Keratinocyte (primary cell): ENCODE results near the gene OR5K1. TPM values are rescaled to one million over a fixed set of nuclear protein-coding genes. Genes with fewer than 3 reads are reported as not detected.

Source experiments
- DNase-seq: peaks from one replicate; pipeline ENCODE4 v3.0.0-alpha.2; 2011; ENCODE audit warnings: low read depth, missing footprints, low spot score
- FAIRE-seq: peaks from 2 replicates; lab custom pipeline; 2011; peaks lifted over from hg19 to GRCh38; lab: Jason Lieb, UNC
- H2AFZ ChIP-seq: 2 replicates; pipeline ENCODE4 v1.6.0; 2012; ENCODE audit warnings: low read length, control low read depth, inconsistent platforms; ENCODE audit not compliant: control insufficient read depth
- H3K27ac ChIP-seq: 2 replicates; pipeline ENCODE4 v1.5.1; 2011; ENCODE audit warnings: low read length; ENCODE audit not compliant: control insufficient read depth, insufficient read depth
- H3K27me3 ChIP-seq: 3 replicates; pipeline ENCODE4 v1.6.0; 2011; ENCODE audit warnings: low read length; ENCODE audit not compliant: control insufficient read depth, insufficient read depth; ENCODE audit errors: extremely low read depth
- H3K36me3 ChIP-seq, 2 experiments: 2 replicates in 1 of 2; 3 replicates in 1 of 2; pipeline ENCODE4 v1.5.1; 2011; ENCODE audit warnings: low read length in 2 of 2, mild to moderate bottlenecking in 1 of 2; ENCODE audit not compliant: control insufficient read depth in 2 of 2, insufficient read depth in 2 of 2; ENCODE audit errors: extremely low read depth in 1 of 2
- H3K4me1 ChIP-seq: 3 replicates; pipeline ENCODE4 v1.5.1; 2011; ENCODE audit warnings: low read length; ENCODE audit not compliant: control insufficient read depth, insufficient read depth; ENCODE audit errors: extremely low read depth
- H3K4me2 ChIP-seq: 3 replicates; pipeline ENCODE4 v1.6.0; 2011; ENCODE audit warnings: low read depth, low read length; ENCODE audit not compliant: control insufficient read depth, insufficient read depth; ENCODE audit errors: extremely low read depth
- H3K4me3 ChIP-seq, 3 experiments: fragments of 200-600 bp in 1 of 3; sonication (generic) in 1 of 3; 2 replicates in 2 of 3; 3 replicates in 1 of 3; pipeline ENCODE4 v1.5.1; 2011 to 2016; ENCODE audit warnings: low read length in 3 of 3, mild to moderate bottlenecking in 3 of 3, control low read depth in 2 of 3, inconsistent platforms in 1 of 3, low read depth in 1 of 3, mixed read lengths in 1 of 3, mixed run types in 1 of 3, moderate library complexity in 1 of 3; ENCODE audit not compliant: control insufficient read depth in 2 of 3, insufficient read depth in 2 of 3; ENCODE audit errors: extremely low read depth in 1 of 3
- H3K79me2 ChIP-seq: 2 replicates; pipeline ENCODE4 v1.6.0; 2012; ENCODE audit warnings: low read length; ENCODE audit not compliant: control insufficient read depth, insufficient read depth
- H3K9ac ChIP-seq: 3 replicates; pipeline ENCODE4 v1.6.0; 2011; ENCODE audit warnings: low read length; ENCODE audit not compliant: control insufficient read depth, insufficient read depth; ENCODE audit errors: extremely low read depth
- H3K9me1 ChIP-seq: 3 replicates; pipeline ENCODE4 v1.6.0; 2011; ENCODE audit warnings: low read length; ENCODE audit not compliant: control insufficient read depth, insufficient read depth; ENCODE audit errors: extremely low read depth
- H3K9me3 ChIP-seq: 2 replicates; pipeline ENCODE4 v1.5.1; 2012; ENCODE audit warnings: low read depth, low read length; ENCODE audit not compliant: control insufficient read depth
- H4K20me1 ChIP-seq: 3 replicates; pipeline ENCODE4 v1.6.0; 2011; ENCODE audit warnings: low read length; ENCODE audit not compliant: control insufficient read depth, insufficient read depth; ENCODE audit errors: extremely low read depth
- CTCF ChIP-seq, 3 experiments: IDR thresholded peaks in 1 of 3; conservative IDR thresholded peaks in 1 of 3; optimal IDR thresholded peaks in 1 of 3; 2 replicates in 2 of 3; 3 replicates in 1 of 3; pipeline versions ENCODE3 to v1.5.1; 2011; ENCODE audit warnings: low read length in 3 of 3, mild to moderate bottlenecking in 3 of 3, moderate library complexity in 2 of 3, control low read depth in 1 of 3, inconsistent platforms in 1 of 3; ENCODE audit not compliant: insufficient read depth in 2 of 3; ENCODE audit errors: extremely low read depth in 1 of 3
- EZH2 ChIP-seq: IDR thresholded peaks from one replicate; pipeline ENCODE4 v1.6.1; 2012; ENCODE audit warnings: inconsistent platforms, mild to moderate bottlenecking, low read length, moderate library complexity
- dilution Hi-C: fragments of 300-500 bp; cut with MboI; formaldehyde crosslinking; loops from one replicate; pipeline ENCODE4 v1.7.0; 2020; ENCODE audit warnings: low sequenced_read_pairs; ENCODE audit not compliant: extremely low pct_ligation_motif_present
- polyA plus RNA-seq, 5 experiments: library from polyadenylated mRNA; depleted of rRNA in 3 of 5; stranded (reverse) in 3 of 5; stranded (forward) in 1 of 5; unstranded in 1 of 5; fragments of >200 nt; gene quantifications; 1 replicate in 1 of 5; 2 replicates in 3 of 5; 3 replicates in 1 of 5; pipeline versions ENCODE4 v1.2.1 to v1.2.3, GENCODE V29; 2011 to 2012; ENCODE audit warnings: missing spikeins in 2 of 5, low read depth in 1 of 5, low replicate concordance in 1 of 5

OR5K1 gene
- polyA plus RNA-seq, 1 donor (not counting 4 experiments of a cell fraction or from before 2014, with no cell fraction given): not detected

GRCh38 chr3:98440283-98440682 is 22.7 kb upstream of the OR5K1 start:
- no peak for FAIRE-seq
- dilution Hi-C loops: no loop called here

GRCh38 chr3:98445949-98446406 is 17.0 kb upstream of the OR5K1 start:
- FAIRE-seq (peak; percentile 99), DNase-seq (peak; percentile 85)
- Histone ChIP-seq H3K9me1 (no peaks in the 10 kb centered on the region), H3K27me3 (no peaks in the 10 kb centered on the region), H3K4me2 (peak overlapping the region; percentile 65), H3K79me2 (no peaks in the 10 kb centered on the region), H3K9me3 (no peaks in the 10 kb centered on the region), H3K4me1 (peaks cover 16% of the 10 kb centered on the region), H2AFZ (no peak overlapping the region), H3K36me3 (no peaks in the 10 kb centered on the region), H4K20me1 (no peaks in the 10 kb centered on the region), H3K27ac (peak overlapping the region; percentile 29), H3K4me3 (peak overlapping the region in 1 of 3 experiments; percentile 18), H3K9ac (no peak overlapping the region)
- TF ChIP-seq CTCF (optimal IDR thresholded peaks at IDR 0.05 in 1 of 3, IDR thresholded peaks at IDR 0.05 in 1 of 3, conservative IDR thresholded peaks at IDR 0.05 in 1 of 3; ENCODE audit: extremely low read depth in 1 of 3, insufficient read depth in 2 of 3, low read length in 3 of 3): no peak
- no peak for TF ChIP-seq EZH2
- dilution Hi-C loops: no loop called here

More at GRCh38 chr3:98440283-98440682, 22.7 kb upstream of the OR5K1 start:
- Histone ChIP-seq H3K27me3 (no peaks in the 10 kb centered on the region), H3K79me2 (no peaks in the 10 kb centered on the region), H3K36me3 (no peaks in the 10 kb centered on the region), H3K4me2 (no peak overlapping the region), H3K9me1 (no peaks in the 10 kb centered on the region), H3K9ac (no peak overlapping the region), H2AFZ (no peak overlapping the region), H3K9me3 (no peaks in the 10 kb centered on the region), H3K27ac (no peak overlapping the region), H3K4me1 (peaks cover 2% of the 10 kb centered on the region), H4K20me1 (no peaks in the 10 kb centered on the region), H3K4me3 (no peak overlapping the region)
- TF ChIP-seq EZH2 (no peak), CTCF (optimal IDR thresholded peaks at IDR 0.05 in 1 of 3, IDR thresholded peaks at IDR 0.05 in 1 of 3, conservative IDR thresholded peaks at IDR 0.05 in 1 of 3; ENCODE audit: extremely low read depth in 1 of 3, insufficient read depth in 2 of 3, low read length in 3 of 3) (no peak)
- no peak for DNase-seq
